ENCODE measurements around the gene CCDC57. TPM values are rescaled to one million over a fixed set of nuclear protein-coding genes. Genes with fewer than 3 reads are reported as not detected.
A peak's percentile ranks its signal among the peaks of the same experiment; 100 is the strongest.

Gene CCDC57
- total RNA-seq, 2 experiments from 2014 or later, result 59.5 to 65.1 TPM

- Mint-ChIP-seq H3K36me3 (peaks cover 4% of the 10 kb centered on the region), H3K27ac (peak overlapping the region; percentile 25), H3K4me3 (peak overlapping the region; percentile 76), H3K4me1 (peaks cover 8% of the 10 kb centered on the region), H3K9me3 (no peaks in the 10 kb centered on the region), H3K27me3 (no peaks in the 10 kb centered on the region)
- DNase-seq, result no peak
Observed at GRCh38 chr17:82063424-82064415, 148.9 kb downstream of the CCDC57 start.

DNA sequence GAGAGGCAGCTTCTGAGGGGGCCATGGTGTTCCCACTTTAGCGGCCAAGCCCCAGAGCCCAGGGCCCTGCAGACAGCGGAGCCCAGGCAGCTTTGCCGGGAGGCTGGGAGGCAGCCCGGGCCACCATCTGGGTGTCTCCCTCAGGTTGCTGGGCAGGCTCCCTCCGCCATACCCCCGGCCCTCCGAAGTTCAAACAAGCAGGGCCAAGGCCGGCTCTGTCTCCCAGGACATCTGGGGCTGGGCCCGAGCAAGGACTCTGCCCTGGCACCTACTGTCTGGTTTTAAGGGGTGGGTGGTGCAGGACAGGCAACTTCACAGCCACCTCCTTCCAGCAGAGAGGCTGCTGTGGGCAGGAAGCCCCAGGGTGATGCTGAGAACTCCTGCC is 149.7 kb downstream of the CCDC57 start:
- DNase-seq, result no peak
- no peak overlapping the region for H3K4me3 Mint-ChIP-seq
- H3K4me1 Mint-ChIP-seq, result peaks cover 8% of the 10 kb centered on the region
- peaks cover 4% of the 10 kb centered on the region for H3K36me3 Mint-ChIP-seq
- no peak overlapping the region for H3K27ac Mint-ChIP-seq
- no peaks in the 10 kb centered on the region for H3K9me3 Mint-ChIP-seq
- H3K27me3 Mint-ChIP-seq, result no peaks in the 10 kb centered on the region

DNA sequence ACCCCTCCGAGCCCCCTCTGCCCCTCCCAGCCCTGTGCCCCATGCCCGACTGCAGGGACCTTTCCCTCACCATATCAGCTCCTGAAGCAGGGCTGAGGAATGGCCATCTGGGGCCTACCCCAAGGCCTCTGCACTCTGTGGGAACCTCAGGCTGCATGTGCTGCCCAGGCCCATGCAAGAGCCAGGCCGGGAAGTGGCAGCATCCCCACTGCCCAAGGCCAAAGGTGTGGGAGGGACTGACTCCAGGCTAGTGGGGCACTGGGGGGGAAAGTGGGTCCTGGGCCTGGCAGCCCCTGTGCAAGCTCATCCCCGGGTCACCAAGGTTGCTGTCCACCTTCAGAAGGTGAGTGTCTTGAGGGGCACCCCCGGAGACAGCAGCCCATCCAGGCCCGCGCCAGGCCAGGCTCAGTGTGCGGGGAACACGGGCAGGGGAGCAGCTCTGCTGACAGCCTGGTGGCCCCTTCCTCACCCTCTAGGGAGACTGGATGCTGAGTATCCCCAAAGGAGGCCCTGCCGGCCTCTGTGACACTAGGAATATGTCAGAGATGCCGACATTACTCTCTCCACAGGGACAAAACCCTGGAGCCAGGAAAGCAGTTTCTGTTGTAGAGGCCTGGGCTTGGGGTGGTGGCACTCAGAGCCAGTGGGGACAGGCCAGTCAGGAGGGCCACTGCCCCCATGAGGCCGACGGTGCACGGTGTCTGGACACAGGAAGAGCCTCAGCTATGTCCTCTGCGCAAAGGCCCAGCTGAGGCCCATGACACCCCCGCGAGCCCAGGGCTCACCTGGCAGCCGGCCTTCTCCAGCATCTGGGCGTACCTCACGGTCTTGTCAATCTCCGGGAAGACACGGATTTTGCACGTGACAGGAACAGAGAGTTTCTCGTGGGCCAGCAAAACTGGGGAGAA is 150.3 kb downstream of the CCDC57 start:
- Mint-ChIP-seq H3K27ac (no peak overlapping the region), H3K4me1 (peaks cover 8% of the 10 kb centered on the region), H3K9me3 (no peaks in the 10 kb centered on the region), H3K4me3 (no peak overlapping the region), H3K36me3 (peaks cover 4% of the 10 kb centered on the region), H3K27me3 (no peaks in the 10 kb centered on the region)
- no peak for DNase-seq

DNA sequence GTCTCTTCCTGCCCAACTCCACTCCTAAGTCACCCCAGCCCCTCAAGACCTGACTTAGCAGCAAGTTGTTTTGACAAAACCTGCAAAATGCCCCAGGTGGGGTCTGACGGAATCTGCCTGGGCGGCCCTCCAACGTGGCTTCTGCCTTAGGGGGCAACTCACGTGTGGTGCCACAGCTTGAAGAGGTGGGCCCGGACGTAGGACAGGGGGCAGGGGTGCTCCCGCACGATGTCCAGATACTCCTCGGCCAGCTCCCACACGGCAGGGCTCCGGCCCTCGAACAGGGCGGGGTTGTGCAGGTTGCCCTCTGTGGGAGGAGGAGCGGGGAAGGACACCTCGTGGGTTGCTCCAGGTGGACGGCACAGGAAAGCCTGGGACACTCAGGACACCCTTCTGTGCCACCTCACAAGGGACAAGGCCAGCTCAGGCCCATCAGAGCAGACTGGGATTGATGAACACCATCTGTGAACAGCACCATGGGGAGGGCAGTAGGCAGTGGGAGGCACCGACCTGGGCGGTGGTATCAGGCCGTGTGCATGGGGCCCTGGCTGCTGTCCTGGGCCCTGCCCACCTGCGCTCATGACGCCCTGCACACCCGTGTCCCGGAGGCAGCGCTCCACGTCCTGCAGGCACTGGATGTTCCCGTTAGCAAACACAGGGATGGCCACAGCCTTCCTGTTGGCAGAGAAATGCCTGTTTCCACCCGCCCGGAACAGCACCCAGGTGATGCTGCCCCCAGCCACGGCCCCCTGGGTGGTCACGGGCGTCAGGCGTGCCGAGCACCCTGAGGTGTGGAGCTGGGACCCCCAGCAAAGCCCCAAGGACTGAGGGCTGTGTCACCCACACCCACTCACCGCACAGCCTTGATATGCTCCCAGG is 151.4 kb downstream of the CCDC57 start:
- H3K36me3 Mint-ChIP-seq, result peaks cover 4% of the 10 kb centered on the region
- no peak for DNase-seq
- no peak overlapping the region for H3K27ac Mint-ChIP-seq
- H3K4me1 Mint-ChIP-seq, result peaks cover 5% of the 10 kb centered on the region
- H3K9me3 Mint-ChIP-seq, result no peaks in the 10 kb centered on the region
- H3K27me3 Mint-ChIP-seq, result no peaks in the 10 kb centered on the region
- no peak overlapping the region for H3K4me3 Mint-ChIP-seq

- no peaks in the 10 kb centered on the region for H3K9me3 Mint-ChIP-seq
- H3K4me3 Mint-ChIP-seq, result no peak overlapping the region
- no peaks in the 10 kb centered on the region for H3K27me3 Mint-ChIP-seq
- H3K4me1 Mint-ChIP-seq, result peaks cover 5% of the 10 kb centered on the region
- DNase-seq, result no peak
- H3K27ac Mint-ChIP-seq, result no peak overlapping the region
- peaks cover 3% of the 10 kb centered on the region for H3K36me3 Mint-ChIP-seq
Observed at GRCh38 chr17:82060614-82061013, 152.0 kb downstream of the CCDC57 start.

DNA sequence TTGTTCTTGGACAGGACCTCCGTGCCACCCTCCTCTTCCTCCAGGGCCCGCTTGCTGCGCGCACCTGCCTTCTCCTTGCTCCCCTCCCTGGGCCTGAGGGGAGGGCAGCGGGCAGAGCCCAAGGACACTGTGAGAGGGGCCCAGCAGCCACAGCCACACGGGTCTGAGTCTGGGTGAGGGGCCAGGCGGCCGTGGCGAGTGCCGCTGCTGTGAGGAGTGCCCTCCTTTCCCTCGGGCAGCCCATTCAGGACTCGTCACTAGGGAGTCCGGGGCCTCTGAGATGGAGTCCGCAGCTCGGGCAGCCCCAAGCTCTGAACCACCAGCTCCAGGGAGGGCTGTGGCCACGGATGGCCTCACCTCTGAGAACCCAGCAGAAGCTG is 152.7 kb downstream of the CCDC57 start:
- Mint-ChIP-seq H3K36me3 (peaks cover 3% of the 10 kb centered on the region), H3K4me3 (no peak overlapping the region), H3K27me3 (no peaks in the 10 kb centered on the region), H3K27ac (no peak overlapping the region), H3K4me1 (peaks cover 6% of the 10 kb centered on the region), H3K9me3 (no peaks in the 10 kb centered on the region)
- DNase-seq, result no peak

GRCh38 chr17:82059272-82060000 is 153.2 kb downstream of the CCDC57 start:
- H3K4me3 Mint-ChIP-seq, result no peak overlapping the region
- H3K9me3 Mint-ChIP-seq, result no peaks in the 10 kb centered on the region
- no peak overlapping the region for H3K27ac Mint-ChIP-seq
- no peak for DNase-seq
- H3K27me3 Mint-ChIP-seq, result no peaks in the 10 kb centered on the region
- H3K4me1 Mint-ChIP-seq, result peaks cover 7% of the 10 kb centered on the region
- peaks cover 3% of the 10 kb centered on the region for H3K36me3 Mint-ChIP-seq

GRCh38 chr17:82058855-82059249 is 153.8 kb downstream of the CCDC57 start:
- no peak for DNase-seq
- Mint-ChIP-seq H3K4me3 (no peak overlapping the region), H3K9me3 (no peaks in the 10 kb centered on the region), H3K27me3 (no peaks in the 10 kb centered on the region), H3K27ac (no peak overlapping the region), H3K36me3 (peaks cover 3% of the 10 kb centered on the region), H3K4me1 (peaks cover 3% of the 10 kb centered on the region)

GRCh38 chr17:82058230-82058854 is 154.3 kb downstream of the CCDC57 start:
- H3K9me3 Mint-ChIP-seq, result no peaks in the 10 kb centered on the region
- peak overlapping the region; percentile 46 for H3K27ac Mint-ChIP-seq
- no peak for DNase-seq
- peaks cover 4% of the 10 kb centered on the region for H3K4me1 Mint-ChIP-seq
- H3K36me3 Mint-ChIP-seq, result peaks cover 3% of the 10 kb centered on the region
- H3K4me3 Mint-ChIP-seq, result no peak overlapping the region
- no peaks in the 10 kb centered on the region for H3K27me3 Mint-ChIP-seq

GRCh38 chr17:82056729-82057621 is 155.7 kb downstream of the CCDC57 start:
- Mint-ChIP-seq H3K4me3 (no peak overlapping the region), H3K4me1 (peaks cover 11% of the 10 kb centered on the region), H3K9me3 (no peaks in the 10 kb centered on the region), H3K27me3 (no peaks in the 10 kb centered on the region), H3K27ac (no peak overlapping the region), H3K36me3 (peaks cover 3% of the 10 kb centered on the region)
- DNase-seq, result no peak

DNA sequence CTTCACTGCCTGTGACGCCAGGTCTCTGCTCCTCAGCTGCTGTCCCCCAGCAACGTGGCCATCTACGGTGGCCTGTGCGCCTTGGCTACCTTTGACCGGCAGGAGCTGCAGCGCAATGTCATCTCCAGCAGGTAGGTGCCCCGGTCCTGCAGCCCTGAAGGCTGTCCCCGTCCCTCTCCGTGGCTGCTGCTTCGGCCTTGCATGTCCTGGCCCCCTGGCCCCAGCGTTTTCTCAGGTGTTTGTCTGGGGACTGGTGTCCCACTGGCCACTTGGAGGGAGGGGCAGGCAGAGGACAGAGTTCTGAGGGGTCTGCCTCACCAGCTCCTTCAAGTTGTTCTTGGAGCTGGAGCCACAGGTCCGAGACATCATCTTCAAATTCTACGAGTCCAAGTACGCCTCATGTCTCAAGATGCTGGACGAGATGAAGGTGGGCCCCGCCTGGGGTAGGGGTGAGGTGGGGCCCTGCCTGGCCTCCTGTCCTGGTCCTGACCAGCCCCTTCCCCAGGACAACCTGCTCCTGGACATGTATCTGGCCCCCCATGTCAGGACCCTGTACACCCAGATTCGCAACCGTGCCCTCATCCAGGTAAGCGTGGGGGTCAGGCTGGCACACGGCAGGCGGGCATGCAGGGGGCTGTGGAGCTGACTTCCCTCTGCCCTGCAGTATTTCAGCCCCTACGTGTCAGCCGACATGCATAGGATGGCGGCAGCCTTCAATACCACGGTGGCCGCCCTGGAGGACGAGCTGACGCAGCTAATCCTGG is 156.5 kb downstream of the CCDC57 start:
- Mint-ChIP-seq H3K4me3 (no peak overlapping the region), H3K36me3 (peaks cover 3% of the 10 kb centered on the region), H3K27ac (no peak overlapping the region), H3K4me1 (peaks cover 11% of the 10 kb centered on the region), H3K9me3 (no peaks in the 10 kb centered on the region), H3K27me3 (no peaks in the 10 kb centered on the region)
- no peak for DNase-seq

Data from activated naive CD8-positive, alpha-beta T cell treated with anti-CD3 and anti-CD28 coated beads for 36 hours (primary cell).